Caco-2 (cell line): ENCODE measurements around the gene SEC62. TPM values are rescaled to one million over a fixed set of nuclear protein-coding genes. Genes with fewer than 3 reads are reported as not detected.

Experiments used
- BruUV-seq: library from RNA; stranded (reverse); fragments of 400-500 nt; replicated peaks from 2 replicates; lab custom pipeline; 2021; lab: Mats Ljungman, UMichigan
- CTCF ChIA-PET: fragments of 300-600 bp; sonication (Branson Sonifier 250); formaldehyde crosslinking; loops from one replicate; lab custom pipeline; 2022; ENCODE audit warnings: antibody characterized with exemption; lab: Charles Lee
- POLR2A ChIA-PET: fragments of 300-600 bp; sonication (Branson Sonifier 250); formaldehyde crosslinking; loops from one replicate; lab custom pipeline; 2022; ENCODE audit warnings: antibody characterized with exemption; lab: Charles Lee
- DNase-seq, 2 experiments: peaks; one replicate each; pipeline versions ENCODE4 v3.0.0 to v3.0.0-alpha.2; 2020 to 2022
- H3K27me3 ChIP-seq: replicated peaks from 2 replicates; pipeline ENCODE4 v1.6.0; 2011; ENCODE audit warnings: low read length; ENCODE audit not compliant: control insufficient read depth, insufficient read depth
- H3K36me3 ChIP-seq: 2 replicates; pipeline ENCODE4 v1.5.1; 2011; ENCODE audit warnings: low read length; ENCODE audit not compliant: control insufficient read depth, insufficient read depth
- H3K4me1 ChIP-seq: fragments of 250-450 bp; sonication (Bioruptor Pico); 2 replicates; pipeline ENCODE4 v1.5.1; 2020; ENCODE audit warnings: mild to moderate bottlenecking
- H3K4me3 ChIP-seq: 2 replicates; pipeline ENCODE4 v1.5.1; 2011; ENCODE audit warnings: low read depth, mild to moderate bottlenecking, control low read depth, low read length
- H3K9me3 ChIP-seq: fragments of 250-450 bp; sonication (Bioruptor Pico); 2 replicates; pipeline ENCODE4 v1.5.1; 2020; ENCODE audit warnings: mild to moderate bottlenecking, moderate library complexity
- H3K27ac Mint-ChIP-seq: one replicate; pipeline ENCODE4 v1.8.0; 2022; ENCODE audit warnings: mixed read lengths; ENCODE audit not compliant: unreplicated experiment
- H3K27me3 Mint-ChIP-seq: one replicate; pipeline ENCODE4 v1.8.0; 2022; ENCODE audit warnings: mixed read lengths; ENCODE audit not compliant: insufficient read depth, unreplicated experiment
- H3K36me3 Mint-ChIP-seq: one replicate; pipeline ENCODE4 v1.8.0; 2022; ENCODE audit warnings: mild to moderate bottlenecking, mixed read lengths; ENCODE audit not compliant: insufficient read depth, unreplicated experiment
- H3K4me1 Mint-ChIP-seq: one replicate; pipeline ENCODE4 v1.8.0; 2022; ENCODE audit warnings: low read depth, mixed read lengths; ENCODE audit not compliant: unreplicated experiment
- H3K4me3 Mint-ChIP-seq: one replicate; pipeline ENCODE4 v1.8.0; 2022; ENCODE audit warnings: mild to moderate bottlenecking, moderate library complexity, mixed read lengths; ENCODE audit not compliant: unreplicated experiment
- H3K9me3 Mint-ChIP-seq: one replicate; pipeline ENCODE4 v1.8.0; 2022; ENCODE audit warnings: mixed read lengths; ENCODE audit not compliant: unreplicated experiment
- CTCF ChIP-seq, 2 experiments: fragments of 200-600 bp in 1 of 2; IDR thresholded peaks; 1 replicate in 1 of 2; 2 replicates in 1 of 2; pipeline versions ENCODE4 v1.5.1 to v1.8.0; 2011 to 2022; ENCODE audit warnings: antibody characterized with exemption in 1 of 2, control low read depth in 1 of 2, inconsistent platforms in 1 of 2, low read depth in 1 of 2, low read length in 1 of 2, mild to moderate bottlenecking in 1 of 2, moderate library complexity in 1 of 2; ENCODE audit not compliant: insufficient read depth in 1 of 2, severe bottlenecking in 1 of 2, unreplicated experiment in 1 of 2
- intact Hi-C: fragments of 100-400 bp; cut with micrococcal nuclease; formaldehyde crosslinking; loops from one replicate; pipeline ENCODE4 v1.10.0; 2022; ENCODE audit not compliant: unreplicated experiment
- total RNA-seq: library from RNA; stranded (reverse); gene quantifications from 2 replicates; pipeline ENCODE4 v1.2.3, GENCODE V29; 2022

Gene SEC62
- total RNA-seq, 1 experiment from 2014 or later: 74.7 TPM

GRCh38 chr3:169945313-169945712, 21.3 kb upstream of the SEC62 start:
- Histone ChIP-seq H3K9me3 (no peaks in the 10 kb centered on the region), H3K27me3 (no peaks in the 10 kb centered on the region; the same call in 1 of the 2 replicates), H3K4me1 (no peaks in the 10 kb centered on the region), H3K4me3 (no peak overlapping the region), H3K36me3 (no peaks in the 10 kb centered on the region)
- Mint-ChIP-seq H3K9me3 (no peaks in the 10 kb centered on the region), H3K27me3 (no peaks in the 10 kb centered on the region), H3K27ac (no peak overlapping the region), H3K4me1 (no peaks in the 10 kb centered on the region), H3K36me3 (no peaks in the 10 kb centered on the region), H3K4me3 (no peak overlapping the region)
- TF ChIP-seq CTCF (IDR thresholded peaks at IDR 0.05; ENCODE audit: insufficient read depth in 1 of 2, low read depth in 1 of 2, low read length in 1 of 2, severe bottlenecking in 1 of 2, unreplicated experiment in 1 of 2): no peak
- intact Hi-C loops: no loop called here
- BruUV-seq: no TSS peak
- no peak for DNase-seq
- ChIA-PET CTCF (no interaction called here), POLR2A (no interaction called here)

- no peaks in the 10 kb centered on the region for H3K4me1 ChIP-seq
- intact Hi-C loops: no loop called here
- H3K4me1 Mint-ChIP-seq: no peaks in the 10 kb centered on the region
- H3K27ac Mint-ChIP-seq: no peak overlapping the region
- no peaks in the 10 kb centered on the region for H3K36me3 Mint-ChIP-seq
- POLR2A ChIA-PET: no interaction called here
- H3K9me3 ChIP-seq: no peaks in the 10 kb centered on the region
- BruUV-seq: no TSS peak
- no peak overlapping the region for H3K4me3 Mint-ChIP-seq
- H3K27me3 Mint-ChIP-seq: no peaks in the 10 kb centered on the region
- no peak for DNase-seq
- CTCF ChIA-PET: no interaction called here
- H3K9me3 Mint-ChIP-seq: no peaks in the 10 kb centered on the region
- H3K4me3 ChIP-seq: no peak overlapping the region
- no peaks in the 10 kb centered on the region; the same call in 1 of the 2 replicates for H3K27me3 ChIP-seq
- H3K36me3 ChIP-seq: no peaks in the 10 kb centered on the region
- no peak for TF ChIP-seq CTCF (IDR thresholded peaks at IDR 0.05; ENCODE audit: insufficient read depth in 1 of 2, low read depth in 1 of 2, low read length in 1 of 2, severe bottlenecking in 1 of 2, unreplicated experiment in 1 of 2)
Observed at GRCh38 chr3:169946336-169946735, 20.3 kb upstream of the SEC62 start.

GRCh38 chr3:169948559-169949448, 17.8 kb upstream of the SEC62 start:
- ChIA-PET CTCF (no interaction called here), POLR2A (no interaction called here)
- TF ChIP-seq CTCF (IDR thresholded peaks at IDR 0.05; ENCODE audit: insufficient read depth in 1 of 2, low read depth in 1 of 2, low read length in 1 of 2, severe bottlenecking in 1 of 2, unreplicated experiment in 1 of 2): no peak
- no TSS peak for BruUV-seq
- intact Hi-C loops: no loop called here
- Mint-ChIP-seq H3K4me3 (no peak overlapping the region), H3K36me3 (no peaks in the 10 kb centered on the region), H3K4me1 (no peaks in the 10 kb centered on the region), H3K27me3 (no peaks in the 10 kb centered on the region), H3K27ac (no peak overlapping the region), H3K9me3 (no peaks in the 10 kb centered on the region)
- Histone ChIP-seq H3K4me3 (no peak overlapping the region), H3K9me3 (no peaks in the 10 kb centered on the region), H3K27me3 (no peaks in the 10 kb centered on the region; the same call in 1 of the 2 replicates), H3K36me3 (no peaks in the 10 kb centered on the region), H3K4me1 (no peaks in the 10 kb centered on the region)
- no peak for DNase-seq
